HFFc6 (cell line): ENCODE measurements around the gene HLA-DRB1. TPM values are rescaled to one million over a fixed set of nuclear protein-coding genes. Genes with fewer than 3 reads are reported as not detected.
"Not testable (repeated sequence)": the region's sequence is repeated elsewhere in the genome, so short reads cannot be mapped to it uniquely, and the experiment has no call there.

Experiments
- DNase-seq: peaks from one replicate; pipeline ENCODE4 v3.0.0-alpha.2; 2018
- H3K27ac Mint-ChIP-seq: 2 replicates; pipeline ENCODE4 v1.8.0; 2020; ENCODE audit warnings: mild to moderate bottlenecking, mixed read lengths
- H3K27me3 Mint-ChIP-seq: 2 replicates; pipeline ENCODE4 v1.8.0; 2021; ENCODE audit warnings: mild to moderate bottlenecking, moderate library complexity, mixed read lengths; ENCODE audit not compliant: insufficient read depth
- H3K36me3 Mint-ChIP-seq: 2 replicates; pipeline ENCODE4 v1.8.0; 2021; ENCODE audit warnings: low read depth, mixed read lengths
- H3K4me1 Mint-ChIP-seq: 2 replicates; pipeline ENCODE4 v1.8.0; 2020; ENCODE audit warnings: low read depth, mixed read lengths
- H3K4me3 Mint-ChIP-seq: 2 replicates; pipeline ENCODE4 v1.8.0; 2020; ENCODE audit warnings: mild to moderate bottlenecking, moderate library complexity, mixed read lengths
- H3K9me3 Mint-ChIP-seq: 2 replicates; pipeline ENCODE4 v1.8.0; 2020; ENCODE audit warnings: mild to moderate bottlenecking, mixed read lengths
- total RNA-seq, 6 experiments: library from RNA; stranded (reverse); fragmentation: NEBNext Ultra II Directional; extraction: Animal tissue kit (Norgen Biotek cat#: 25700); gene quantifications; 2 replicates in 1 of 6; 3 replicates in 5 of 6; pipeline ENCODE4 v1.2.3, GENCODE V29; 2021
- TF ChIP-seq, protein P1 (sequence below): fragments of 200-600 bp; sonication (generic); IDR thresholded peaks from 2 replicates; pipeline ENCODE4 v1.5.0; 2021; ENCODE audit warnings: antibody characterized with exemption, mild to moderate bottlenecking

Gene HLA-DRB1
- total RNA-seq, 6 experiments from 2014 or later, result not detected

DNA sequence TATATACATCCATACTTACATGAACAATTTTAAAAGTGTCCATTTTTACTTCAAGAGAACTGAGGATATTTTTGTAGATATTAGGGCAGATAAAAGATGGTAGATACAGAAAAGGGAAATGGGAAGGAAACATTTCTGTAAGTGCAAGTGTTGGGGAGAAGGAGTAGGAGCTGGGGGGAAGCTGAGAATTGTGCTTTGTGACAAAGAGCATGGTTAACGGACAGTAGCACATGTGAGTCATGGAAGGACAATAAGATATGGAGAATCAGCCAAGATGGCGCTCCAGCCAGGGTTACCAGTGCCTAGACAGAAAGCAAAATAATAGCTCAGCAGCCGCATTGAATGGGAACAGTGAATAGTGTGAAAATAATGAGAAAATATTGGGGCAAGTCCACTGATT lies 12.7 kb upstream of the HLA-DRB1 start:
- Mint-ChIP-seq H3K4me1 (no peaks in the 10 kb centered on the region), H3K36me3 (no peaks in the 10 kb centered on the region), H3K27me3 (peaks cover 8% of the 10 kb centered on the region), H3K9me3 (peaks cover 4% of the 10 kb centered on the region; the same call in 1 of the 2 replicates), H3K27ac (no peak overlapping the region), H3K4me3 (no peak overlapping the region)
- no peak for DNase-seq
- TF ChIP-seq, protein P1, sequence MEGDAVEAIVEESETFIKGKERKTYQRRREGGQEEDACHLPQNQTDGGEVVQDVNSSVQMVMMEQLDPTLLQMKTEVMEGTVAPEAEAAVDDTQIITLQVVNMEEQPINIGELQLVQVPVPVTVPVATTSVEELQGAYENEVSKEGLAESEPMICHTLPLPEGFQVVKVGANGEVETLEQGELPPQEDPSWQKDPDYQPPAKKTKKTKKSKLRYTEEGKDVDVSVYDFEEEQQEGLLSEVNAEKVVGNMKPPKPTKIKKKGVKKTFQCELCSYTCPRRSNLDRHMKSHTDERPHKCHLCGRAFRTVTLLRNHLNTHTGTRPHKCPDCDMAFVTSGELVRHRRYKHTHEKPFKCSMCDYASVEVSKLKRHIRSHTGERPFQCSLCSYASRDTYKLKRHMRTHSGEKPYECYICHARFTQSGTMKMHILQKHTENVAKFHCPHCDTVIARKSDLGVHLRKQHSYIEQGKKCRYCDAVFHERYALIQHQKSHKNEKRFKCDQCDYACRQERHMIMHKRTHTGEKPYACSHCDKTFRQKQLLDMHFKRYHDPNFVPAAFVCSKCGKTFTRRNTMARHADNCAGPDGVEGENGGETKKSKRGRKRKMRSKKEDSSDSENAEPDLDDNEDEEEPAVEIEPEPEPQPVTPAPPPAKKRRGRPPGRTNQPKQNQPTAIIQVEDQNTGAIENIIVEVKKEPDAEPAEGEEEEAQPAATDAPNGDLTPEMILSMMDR, result no peak

DNA sequence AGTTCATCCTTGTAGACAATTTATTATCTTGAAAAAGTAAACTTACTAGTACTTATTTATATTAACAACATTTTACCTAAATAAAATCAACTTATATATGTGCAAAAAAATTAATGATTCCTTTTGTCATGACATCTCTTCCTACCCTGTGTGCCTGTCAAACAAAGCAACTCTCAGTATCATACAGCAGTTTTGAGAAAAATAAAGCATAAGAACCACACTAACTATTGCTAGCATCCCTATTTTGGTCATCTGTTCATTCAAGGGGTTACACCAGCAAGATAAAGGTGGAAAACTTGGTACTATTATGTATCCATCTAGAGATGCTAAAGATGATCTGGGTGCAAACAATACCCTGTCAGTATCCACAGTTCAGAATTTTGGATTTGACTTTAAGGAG lies 7.4 kb upstream of the HLA-DRB1 start:
- no peak overlapping the region for H3K4me3 Mint-ChIP-seq

DNA sequence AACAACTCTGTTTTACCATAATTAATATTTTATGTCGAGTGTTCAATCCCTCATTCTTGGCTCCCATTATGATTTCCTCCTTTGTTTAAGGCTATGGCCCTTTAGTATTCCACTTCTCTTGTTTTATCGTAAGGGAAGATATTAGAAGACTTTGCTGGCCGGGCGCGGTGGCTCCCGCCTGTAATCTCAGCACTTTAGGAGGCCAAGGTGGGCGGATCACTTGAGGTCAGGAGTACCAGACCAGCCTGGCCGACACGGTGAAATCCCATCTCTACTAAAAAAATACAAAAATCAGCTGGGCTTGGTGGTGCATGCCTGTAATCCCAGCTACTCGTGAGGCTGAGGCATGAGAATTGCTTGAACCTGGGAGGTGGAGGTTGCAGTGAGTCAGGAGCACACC lies 1.1 kb upstream of the HLA-DRB1 start:
- not testable (repeated sequence) for H3K27me3 Mint-ChIP-seq, H3K4me3 Mint-ChIP-seq, H3K9me3 Mint-ChIP-seq, DNase-seq, H3K4me1 Mint-ChIP-seq, H3K27ac Mint-ChIP-seq, H3K36me3 Mint-ChIP-seq

More for the DNA sequence above, 7.4 kb upstream of the HLA-DRB1 start:
- Mint-ChIP-seq H3K9me3 (peaks cover 4% of the 10 kb centered on the region; the same call in 1 of the 2 replicates), H3K4me1 (no peaks in the 10 kb centered on the region), H3K27me3 (no peaks in the 10 kb centered on the region; the same call in none of the 2 replicates), H3K36me3 (no peaks in the 10 kb centered on the region), H3K27ac (no peak overlapping the region)
- no peak for DNase-seq
- TF ChIP-seq, protein P1, result no peak

DNA sequence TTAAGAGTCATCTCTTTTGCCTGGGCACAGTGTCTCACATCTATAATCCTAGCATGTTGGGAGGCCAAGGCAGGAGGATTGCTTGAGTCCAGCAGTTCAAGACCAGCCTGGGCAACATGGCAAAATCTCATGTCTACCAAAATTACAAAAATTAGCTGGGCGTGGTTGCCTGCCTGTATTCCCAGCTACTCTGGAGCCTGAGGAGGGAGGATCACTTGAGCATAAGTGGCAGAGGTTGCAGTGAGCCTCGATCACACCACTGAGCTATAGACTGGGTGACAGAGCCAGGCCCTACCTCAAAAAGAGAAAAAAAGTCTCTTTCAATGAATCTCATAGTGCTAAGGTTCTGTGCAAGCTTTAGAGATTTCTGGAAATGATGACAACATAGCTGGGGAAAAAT lies 1.5 kb downstream of the HLA-DRB1 start:
- TF ChIP-seq, protein P1, result no peak
- H3K27ac Mint-ChIP-seq, result no peak overlapping the region

DNA sequence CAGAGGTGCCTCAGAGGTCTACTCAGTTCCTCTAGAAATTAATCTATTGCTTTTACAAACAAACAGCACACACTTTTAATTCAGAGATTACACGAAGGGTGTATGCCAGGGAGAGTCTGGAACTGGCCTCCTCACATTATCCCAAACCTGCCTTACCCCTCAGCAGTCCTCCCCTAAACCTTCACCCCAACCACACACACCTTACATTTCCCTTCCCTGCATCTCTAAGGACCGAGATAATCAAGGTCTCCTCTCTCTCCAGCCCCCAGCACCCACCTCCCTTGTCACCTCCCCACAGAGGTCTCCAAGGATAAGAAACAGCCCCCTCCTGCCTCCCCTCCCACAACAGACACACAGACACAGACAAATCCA lies 6.1 kb downstream of the HLA-DRB1 start:
- peaks cover 15% of the 10 kb centered on the region for H3K27me3 Mint-ChIP-seq
- H3K9me3 Mint-ChIP-seq, result no peaks in the 10 kb centered on the region
- no peaks in the 10 kb centered on the region for H3K36me3 Mint-ChIP-seq

More for the DNA sequence above, 1.5 kb downstream of the HLA-DRB1 start:
- Mint-ChIP-seq H3K4me1 (no peaks in the 10 kb centered on the region), H3K4me3 (no peak overlapping the region), H3K36me3 (no peaks in the 10 kb centered on the region), H3K27me3 (peaks cover 12% of the 10 kb centered on the region), H3K9me3 (no peaks in the 10 kb centered on the region)
- DNase-seq, result no peak

DNA sequence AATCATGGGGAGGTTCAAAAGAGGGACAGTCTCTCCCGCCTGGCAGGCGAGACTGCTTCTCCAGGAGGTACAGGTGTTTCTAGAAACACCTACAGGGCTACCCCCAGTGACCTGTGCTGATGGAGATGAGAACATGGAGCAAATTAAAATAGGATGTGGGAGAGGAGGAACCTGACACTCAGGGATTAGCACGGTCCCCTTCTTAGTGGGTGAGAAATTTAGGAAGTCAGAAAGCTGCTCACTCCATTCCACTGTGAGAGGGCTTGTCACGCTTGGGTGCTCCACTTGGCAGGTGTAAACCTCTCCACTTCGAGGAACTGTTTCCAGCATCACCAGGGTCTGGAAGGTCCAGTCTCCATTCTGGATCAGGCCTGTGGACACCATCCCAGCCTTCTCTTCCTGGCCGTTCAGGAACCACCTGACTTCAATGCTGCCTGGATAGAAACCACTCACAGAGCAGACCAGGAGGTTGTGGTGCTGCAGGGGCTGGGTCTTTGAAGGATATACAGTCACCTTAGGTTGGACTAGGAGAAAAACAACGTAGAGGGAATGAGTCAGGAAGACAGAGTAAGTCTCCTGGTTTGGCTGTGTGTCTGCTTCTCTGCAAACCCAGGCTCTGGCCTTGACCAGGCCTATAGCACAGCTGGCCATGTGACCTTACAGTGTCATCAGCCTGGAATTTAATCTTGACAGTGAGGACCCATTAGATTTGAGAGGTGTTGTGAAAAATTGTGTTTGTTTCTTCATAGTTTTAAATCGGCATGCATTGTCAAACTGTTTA lies 8.1 kb downstream of the HLA-DRB1 start:
- no peak overlapping the region for H3K4me3 Mint-ChIP-seq
- no peak overlapping the region for H3K27ac Mint-ChIP-seq
- H3K36me3 Mint-ChIP-seq, result no peaks in the 10 kb centered on the region
- no peaks in the 10 kb centered on the region for H3K4me1 Mint-ChIP-seq
- peaks cover 15% of the 10 kb centered on the region for H3K27me3 Mint-ChIP-seq
- TF ChIP-seq, protein P1, result no peak
- H3K9me3 Mint-ChIP-seq, result no peaks in the 10 kb centered on the region
- no peak for DNase-seq

More for the DNA sequence above, 6.1 kb downstream of the HLA-DRB1 start:
- no peak overlapping the region for H3K27ac Mint-ChIP-seq
- no peak overlapping the region for H3K4me3 Mint-ChIP-seq
- DNase-seq, result no peak
- TF ChIP-seq, protein P1, result no peak
- H3K4me1 Mint-ChIP-seq, result no peaks in the 10 kb centered on the region
